Measurements from ENCODE around the gene AOPEP.

The AOPEP gene

DNA sequence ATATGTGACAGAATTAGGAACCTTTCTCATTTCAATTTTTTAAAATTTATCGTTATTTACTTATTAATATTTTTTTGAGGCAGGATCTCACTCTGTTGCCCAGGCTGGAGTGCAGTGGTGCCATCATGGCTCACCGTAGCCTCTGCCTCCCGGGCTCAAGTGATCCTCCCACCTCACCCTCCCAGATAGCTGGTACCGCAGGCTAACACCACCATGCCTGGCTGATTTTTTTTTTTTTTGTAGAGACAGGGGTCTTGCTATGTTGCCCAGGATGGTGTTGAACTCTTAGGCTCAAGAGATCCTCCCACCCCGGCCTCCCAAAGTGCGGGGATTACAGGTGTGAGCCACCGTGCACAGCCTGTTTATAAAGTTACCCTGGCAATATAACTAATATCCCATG lies 275.2 kb downstream of the AOPEP start:
- DNase-seq (ENCODE audit: low spot score): no peak
- in situ Hi-C loops (cut with MboI; ENCODE audit: low sequenced_read_pairs, unreplicated experiment): no loop called here
- TF ChIP-seq, protein P1, sequence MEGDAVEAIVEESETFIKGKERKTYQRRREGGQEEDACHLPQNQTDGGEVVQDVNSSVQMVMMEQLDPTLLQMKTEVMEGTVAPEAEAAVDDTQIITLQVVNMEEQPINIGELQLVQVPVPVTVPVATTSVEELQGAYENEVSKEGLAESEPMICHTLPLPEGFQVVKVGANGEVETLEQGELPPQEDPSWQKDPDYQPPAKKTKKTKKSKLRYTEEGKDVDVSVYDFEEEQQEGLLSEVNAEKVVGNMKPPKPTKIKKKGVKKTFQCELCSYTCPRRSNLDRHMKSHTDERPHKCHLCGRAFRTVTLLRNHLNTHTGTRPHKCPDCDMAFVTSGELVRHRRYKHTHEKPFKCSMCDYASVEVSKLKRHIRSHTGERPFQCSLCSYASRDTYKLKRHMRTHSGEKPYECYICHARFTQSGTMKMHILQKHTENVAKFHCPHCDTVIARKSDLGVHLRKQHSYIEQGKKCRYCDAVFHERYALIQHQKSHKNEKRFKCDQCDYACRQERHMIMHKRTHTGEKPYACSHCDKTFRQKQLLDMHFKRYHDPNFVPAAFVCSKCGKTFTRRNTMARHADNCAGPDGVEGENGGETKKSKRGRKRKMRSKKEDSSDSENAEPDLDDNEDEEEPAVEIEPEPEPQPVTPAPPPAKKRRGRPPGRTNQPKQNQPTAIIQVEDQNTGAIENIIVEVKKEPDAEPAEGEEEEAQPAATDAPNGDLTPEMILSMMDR (IDR thresholded peaks at IDR 0.05; ENCODE audit: borderline replicate concordance, control extremely low read depth, extremely low read depth, insufficient read depth, missing control alignments): no peak

GRCh38 chr9:95003689-95004410 lies 277.4 kb downstream of the AOPEP start:
- TF ChIP-seq, protein P1 (IDR thresholded peaks at IDR 0.05; ENCODE audit: borderline replicate concordance, control extremely low read depth, extremely low read depth, insufficient read depth, missing control alignments): no peak
- DNase-seq (ENCODE audit: low spot score): peak; percentile 76
- in situ Hi-C loops (cut with MboI; ENCODE audit: low sequenced_read_pairs, unreplicated experiment): no loop called here

GRCh38 chr9:95004411-95005277 lies 278.1 kb downstream of the AOPEP start:
- in situ Hi-C loops (cut with MboI; ENCODE audit: low sequenced_read_pairs, unreplicated experiment): no loop called here
- peak; percentile 76 for DNase-seq (ENCODE audit: low spot score)
- TF ChIP-seq, protein P1 (IDR thresholded peaks at IDR 0.05; ENCODE audit: borderline replicate concordance, control extremely low read depth, extremely low read depth, insufficient read depth, missing control alignments): no peak

DNA sequence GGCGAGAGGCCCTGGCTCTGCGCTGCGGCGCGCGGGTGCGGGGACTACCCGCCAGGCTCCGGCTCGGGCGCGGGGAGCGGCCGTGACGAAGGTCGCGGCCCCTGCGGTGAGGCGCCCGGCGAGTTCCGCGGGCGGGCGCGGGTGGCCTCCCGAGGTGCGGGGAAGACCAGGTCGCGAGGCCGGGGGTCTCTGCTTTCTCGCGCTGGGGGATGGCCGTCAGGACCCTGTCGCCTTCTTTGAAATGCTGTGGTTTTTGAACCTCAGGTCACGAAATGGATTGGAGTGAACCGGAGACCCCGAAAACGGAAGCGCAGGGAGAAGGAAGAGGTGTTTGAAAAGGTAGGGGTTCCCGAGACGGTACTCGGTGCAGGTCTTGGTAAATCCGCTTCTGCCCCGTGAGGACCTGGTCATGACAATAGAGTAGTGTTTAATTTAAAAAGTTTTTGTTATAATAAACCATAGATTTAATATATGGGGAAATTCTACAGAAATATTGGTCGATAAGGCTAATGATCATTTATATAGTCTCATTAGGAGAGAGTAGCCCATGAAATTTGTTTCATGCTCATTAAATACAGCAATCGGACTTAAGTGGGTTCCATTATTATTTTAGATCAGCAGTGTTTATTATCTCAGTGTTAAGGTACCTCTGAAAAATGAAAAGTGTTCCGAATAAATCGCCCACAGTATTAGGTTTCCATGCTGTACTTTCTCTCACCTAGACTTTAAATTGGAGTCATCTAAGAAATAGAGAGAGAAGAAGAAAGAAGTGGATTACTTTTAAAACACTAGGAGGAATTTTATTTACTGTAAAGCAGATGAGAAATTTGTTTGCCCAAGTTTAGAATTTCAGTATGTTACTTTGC lies 279.0 kb downstream of the AOPEP start:
- DNase-seq (ENCODE audit: low spot score): peak; percentile 24
- TF ChIP-seq, protein P1 (IDR thresholded peaks at IDR 0.05; ENCODE audit: borderline replicate concordance, control extremely low read depth, extremely low read depth, insufficient read depth, missing control alignments): no peak
- in situ Hi-C loops (cut with MboI; ENCODE audit: low sequenced_read_pairs, unreplicated experiment): no loop called here

GRCh38 chr9:95007226-95007869 lies 280.8 kb downstream of the AOPEP start:
- no peak for DNase-seq (ENCODE audit: low spot score)
- in situ Hi-C loops (cut with MboI; ENCODE audit: low sequenced_read_pairs, unreplicated experiment): no loop called here
- TF ChIP-seq, protein P1 (IDR thresholded peaks at IDR 0.05; ENCODE audit: borderline replicate concordance, control extremely low read depth, extremely low read depth, insufficient read depth, missing control alignments): no peak
